OCI-LY7 (cell line): ENCODE measurements around the gene TMEM106C.

Source experiments
- EZH2phosphoT487 ChIP-seq: fragments of 200-600 bp; sonication (generic); IDR thresholded peaks from 2 replicates; pipeline ENCODE4 v1.6.1; 2018; ENCODE audit warnings: low read depth, borderline replicate concordance, mild to moderate bottlenecking, mixed run types, antibody characterized with exemption, low read length, moderate library complexity, mixed read lengths
- TF ChIP-seq, protein P1 (sequence below): fragments of 200-600 bp; sonication (generic); conservative IDR thresholded peaks from 2 replicates; pipeline ENCODE4 v1.5.1; 2014; ENCODE audit warnings: mild to moderate bottlenecking, antibody characterized with exemption, low read length, moderate library complexity, mixed read lengths

DNA sequence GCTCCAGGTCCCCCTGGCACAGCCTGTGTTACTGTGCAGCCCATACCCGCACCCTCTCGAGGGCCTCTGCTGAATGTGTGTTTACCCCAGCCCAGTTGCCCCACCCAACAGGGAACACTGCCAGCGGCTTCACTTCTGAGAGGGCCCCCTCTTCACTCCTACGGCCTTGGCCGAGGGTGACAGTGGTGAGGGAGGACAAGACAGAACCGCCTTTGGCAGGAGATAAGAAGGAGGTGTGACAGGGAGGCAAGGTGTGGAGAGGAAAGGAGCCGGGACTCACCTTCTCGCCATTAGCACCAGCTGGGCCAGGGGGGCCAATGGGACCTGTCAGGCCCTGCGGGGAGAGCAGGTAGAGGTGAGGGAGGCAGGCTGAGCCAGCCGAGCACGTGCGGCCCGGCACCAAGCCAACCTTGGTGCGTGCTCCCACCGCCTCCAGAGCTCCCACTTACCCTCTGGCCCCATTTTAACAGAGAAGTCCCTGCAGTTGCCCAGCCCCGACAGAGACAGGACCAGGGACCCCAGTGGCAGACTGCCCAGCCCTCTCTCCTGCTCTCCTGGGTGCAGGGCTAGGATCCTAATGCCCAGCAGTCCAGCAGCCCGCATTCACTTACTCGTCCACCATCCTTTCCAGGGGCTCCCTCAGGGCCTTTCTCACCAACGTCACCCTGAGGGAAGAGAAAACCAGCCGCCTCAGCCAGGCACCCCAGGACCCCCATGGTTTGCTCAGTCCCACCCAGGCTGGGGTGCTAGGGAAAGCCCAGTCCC is 18.3 kb downstream of the TMEM106C start:
- TF ChIP-seq, protein P1, sequence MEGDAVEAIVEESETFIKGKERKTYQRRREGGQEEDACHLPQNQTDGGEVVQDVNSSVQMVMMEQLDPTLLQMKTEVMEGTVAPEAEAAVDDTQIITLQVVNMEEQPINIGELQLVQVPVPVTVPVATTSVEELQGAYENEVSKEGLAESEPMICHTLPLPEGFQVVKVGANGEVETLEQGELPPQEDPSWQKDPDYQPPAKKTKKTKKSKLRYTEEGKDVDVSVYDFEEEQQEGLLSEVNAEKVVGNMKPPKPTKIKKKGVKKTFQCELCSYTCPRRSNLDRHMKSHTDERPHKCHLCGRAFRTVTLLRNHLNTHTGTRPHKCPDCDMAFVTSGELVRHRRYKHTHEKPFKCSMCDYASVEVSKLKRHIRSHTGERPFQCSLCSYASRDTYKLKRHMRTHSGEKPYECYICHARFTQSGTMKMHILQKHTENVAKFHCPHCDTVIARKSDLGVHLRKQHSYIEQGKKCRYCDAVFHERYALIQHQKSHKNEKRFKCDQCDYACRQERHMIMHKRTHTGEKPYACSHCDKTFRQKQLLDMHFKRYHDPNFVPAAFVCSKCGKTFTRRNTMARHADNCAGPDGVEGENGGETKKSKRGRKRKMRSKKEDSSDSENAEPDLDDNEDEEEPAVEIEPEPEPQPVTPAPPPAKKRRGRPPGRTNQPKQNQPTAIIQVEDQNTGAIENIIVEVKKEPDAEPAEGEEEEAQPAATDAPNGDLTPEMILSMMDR = no peak
- TF ChIP-seq EZH2phosphoT487 = no peak
